ENCODE results near the gene EPHA7.

The EPHA7 gene

DNA sequence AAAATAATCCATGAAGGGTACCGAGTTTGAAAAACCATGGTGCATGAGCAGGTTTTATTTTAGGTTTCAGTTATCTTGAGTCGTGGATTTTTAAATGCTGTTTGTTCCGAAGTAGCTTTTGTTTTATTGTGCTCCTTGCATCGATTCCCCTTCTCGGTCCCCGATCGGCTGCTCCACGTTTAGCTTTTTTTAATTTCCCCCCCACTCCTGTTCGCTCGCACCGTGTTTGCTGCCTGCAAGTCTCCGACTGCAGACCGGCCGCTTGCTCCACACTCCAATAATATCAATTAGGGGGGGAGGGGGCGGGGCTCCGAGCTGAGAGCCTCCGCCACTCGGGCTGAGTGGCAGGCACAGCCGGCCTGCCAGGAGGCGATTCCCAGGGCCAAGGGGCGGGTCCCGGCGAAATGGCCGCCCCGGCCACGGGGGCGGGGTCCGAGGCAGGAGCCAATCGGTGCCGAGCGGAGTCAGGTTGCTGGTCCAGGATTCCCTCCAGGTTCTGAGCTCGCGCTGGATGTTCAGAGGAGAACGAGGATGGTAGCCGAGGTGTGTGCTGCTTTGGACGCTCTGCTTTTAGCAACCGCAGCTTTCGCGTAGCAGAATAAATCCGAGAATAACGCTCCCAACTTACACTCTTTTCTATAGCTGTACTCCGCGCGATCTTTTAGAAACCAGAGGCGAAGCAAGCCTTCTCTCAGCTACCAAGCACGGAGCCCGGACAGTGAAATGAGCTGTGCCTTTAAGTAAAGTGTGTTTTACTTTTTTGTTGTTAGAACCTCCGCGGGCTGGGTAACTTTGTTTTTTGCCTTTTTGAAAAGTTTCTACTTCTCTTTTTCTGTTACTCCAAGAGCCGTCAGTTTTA lies at the start of gene EPHA7 (continued):
- no peak for TF ChIP-seq ZNF792 (tag by site-specific recombination; IDR thresholded peaks at IDR 0.05)
- no peak for TF ChIP-seq ZBTB48 (tag by site-specific recombination; IDR thresholded peaks at IDR 0.05)
- no peak for TF ChIP-seq ZFP41 (tag by site-specific recombination; IDR thresholded peaks at IDR 0.05; ENCODE audit: borderline replicate concordance)
- no peak for TF ChIP-seq ZNF266 (tag by site-specific recombination; IDR thresholded peaks at IDR 0.05; ENCODE audit: low read depth)
- TF ChIP-seq ATF2 (tag by site-specific recombination; IDR thresholded peaks at IDR 0.05; ENCODE audit: low read depth), result no peak
- TF ChIP-seq ZNF548 (tag by site-specific recombination; IDR thresholded peaks at IDR 0.05), result no peak
- TF ChIP-seq REPIN1 (tag by site-specific recombination; IDR thresholded peaks at IDR 0.05; ENCODE audit: low read depth), result no peak; the same call in 1 of the 2 replicates
- TF ChIP-seq ZNF530 (tag by site-specific recombination; IDR thresholded peaks at IDR 0.05; ENCODE audit: low read depth), result no peak
- TF ChIP-seq HOXD13 (CRISPR knock-in tag; IDR thresholded peaks at IDR 0.05; ENCODE audit: borderline replicate concordance), result no peak
- no peak for TF ChIP-seq FEZF1 (tag by site-specific recombination; IDR thresholded peaks at IDR 0.05)
- TF ChIP-seq PRDM1 (tag by site-specific recombination; IDR thresholded peaks at IDR 0.05), result peak; percentile 74; the same call in 1 of the 2 replicates
- TF ChIP-seq, protein P1, sequence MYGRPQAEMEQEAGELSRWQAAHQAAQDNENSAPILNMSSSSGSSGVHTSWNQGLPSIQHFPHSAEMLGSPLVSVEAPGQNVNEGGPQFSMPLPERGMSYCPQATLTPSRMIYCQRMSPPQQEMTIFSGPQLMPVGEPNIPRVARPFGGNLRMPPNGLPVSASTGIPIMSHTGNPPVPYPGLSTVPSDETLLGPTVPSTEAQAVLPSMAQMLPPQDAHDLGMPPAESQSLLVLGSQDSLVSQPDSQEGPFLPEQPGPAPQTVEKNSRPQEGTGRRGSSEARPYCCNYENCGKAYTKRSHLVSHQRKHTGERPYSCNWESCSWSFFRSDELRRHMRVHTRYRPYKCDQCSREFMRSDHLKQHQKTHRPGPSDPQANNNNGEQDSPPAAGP (tag by site-specific recombination; IDR thresholded peaks at IDR 0.05), result peak; percentile 13; the same call in 1 of the 2 replicates
- TF ChIP-seq ZNF660 (tag by site-specific recombination; IDR thresholded peaks at IDR 0.05), result peak; percentile 53
- no peak for TF ChIP-seq ZNF132 (tag by site-specific recombination; IDR thresholded peaks at IDR 0.05; ENCODE audit: borderline replicate concordance)
- TF ChIP-seq ZNF664 (tag by site-specific recombination; IDR thresholded peaks at IDR 0.05), result no peak; the same call in 1 of the 2 replicates
- TF ChIP-seq, protein P2, sequence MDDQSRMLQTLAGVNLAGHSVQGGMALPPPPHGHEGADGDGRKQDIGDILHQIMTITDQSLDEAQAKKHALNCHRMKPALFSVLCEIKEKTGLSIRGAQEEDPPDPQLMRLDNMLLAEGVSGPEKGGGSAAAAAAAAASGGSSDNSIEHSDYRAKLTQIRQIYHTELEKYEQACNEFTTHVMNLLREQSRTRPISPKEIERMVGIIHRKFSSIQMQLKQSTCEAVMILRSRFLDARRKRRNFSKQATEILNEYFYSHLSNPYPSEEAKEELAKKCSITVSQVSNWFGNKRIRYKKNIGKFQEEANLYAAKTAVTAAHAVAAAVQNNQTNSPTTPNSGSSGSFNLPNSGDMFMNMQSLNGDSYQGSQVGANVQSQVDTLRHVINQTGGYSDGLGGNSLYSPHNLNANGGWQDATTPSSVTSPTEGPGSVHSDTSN (CRISPR knock-in tag; IDR thresholded peaks at IDR 0.05), result peak; percentile 99
- no peak for TF ChIP-seq ZNF544 (tag by site-specific recombination; IDR thresholded peaks at IDR 0.05)
- TF ChIP-seq ZNF48 (tag by site-specific recombination; IDR thresholded peaks at IDR 0.05), result no peak
- TF ChIP-seq KLF10 (tag by site-specific recombination; IDR thresholded peaks at IDR 0.05), result peak; percentile 19
- no peak for TF ChIP-seq ZNF202 (tag by site-specific recombination; IDR thresholded peaks at IDR 0.05; ENCODE audit: borderline replicate concordance)
- 0 out of 2 replicates have a peak, but pooled peaks have one; percentile 22 for TF ChIP-seq ZNF391 (tag by site-specific recombination; IDR thresholded peaks at IDR 0.05; ENCODE audit: borderline replicate concordance, low read depth)
- no peak for TF ChIP-seq HOXA7 (CRISPR knock-in tag; IDR thresholded peaks at IDR 0.05; ENCODE audit: borderline replicate concordance)
- TF ChIP-seq ZNF10 (tag by site-specific recombination; IDR thresholded peaks at IDR 0.05), result 0 out of 2 replicates have a peak, but pooled peaks have one; percentile 6
- TF ChIP-seq, protein P3, sequence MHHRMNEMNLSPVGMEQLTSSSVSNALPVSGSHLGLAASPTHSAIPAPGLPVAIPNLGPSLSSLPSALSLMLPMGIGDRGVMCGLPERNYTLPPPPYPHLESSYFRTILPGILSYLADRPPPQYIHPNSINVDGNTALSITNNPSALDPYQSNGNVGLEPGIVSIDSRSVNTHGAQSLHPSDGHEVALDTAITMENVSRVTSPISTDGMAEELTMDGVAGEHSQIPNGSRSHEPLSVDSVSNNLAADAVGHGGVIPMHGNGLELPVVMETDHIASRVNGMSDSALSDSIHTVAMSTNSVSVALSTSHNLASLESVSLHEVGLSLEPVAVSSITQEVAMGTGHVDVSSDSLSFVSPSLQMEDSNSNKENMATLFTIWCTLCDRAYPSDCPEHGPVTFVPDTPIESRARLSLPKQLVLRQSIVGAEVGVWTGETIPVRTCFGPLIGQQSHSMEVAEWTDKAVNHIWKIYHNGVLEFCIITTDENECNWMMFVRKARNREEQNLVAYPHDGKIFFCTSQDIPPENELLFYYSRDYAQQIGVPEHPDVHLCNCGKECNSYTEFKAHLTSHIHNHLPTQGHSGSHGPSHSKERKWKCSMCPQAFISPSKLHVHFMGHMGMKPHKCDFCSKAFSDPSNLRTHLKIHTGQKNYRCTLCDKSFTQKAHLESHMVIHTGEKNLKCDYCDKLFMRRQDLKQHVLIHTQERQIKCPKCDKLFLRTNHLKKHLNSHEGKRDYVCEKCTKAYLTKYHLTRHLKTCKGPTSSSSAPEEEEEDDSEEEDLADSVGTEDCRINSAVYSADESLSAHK (tag by site-specific recombination; IDR thresholded peaks at IDR 0.05), result no peak
- TF ChIP-seq ZNF221 (tag by site-specific recombination; IDR thresholded peaks at IDR 0.05; ENCODE audit: borderline replicate concordance), result no peak
- peak; percentile 70 for TF ChIP-seq KLF9 (tag by site-specific recombination; IDR thresholded peaks at IDR 0.05; ENCODE audit: low read depth)
- peak; percentile 96 for TF ChIP-seq SP3 (tag by site-specific recombination; IDR thresholded peaks at IDR 0.05)
- TF ChIP-seq ZFP69B (tag by site-specific recombination; IDR thresholded peaks at IDR 0.05), result no peak
- 0 out of 2 replicates have a peak, but pooled peaks have one; percentile 7 for TF ChIP-seq PRDM6 (tag by site-specific recombination; IDR thresholded peaks at IDR 0.05)
- peak; percentile 98 for TF ChIP-seq SP2 (tag by site-specific recombination; IDR thresholded peaks at IDR 0.05)
- no peak for TF ChIP-seq ZSCAN23 (tag by site-specific recombination; IDR thresholded peaks at IDR 0.05)
- 0 out of 2 replicates have a peak, but pooled peaks have one; percentile 53 for TF ChIP-seq KLF8 (tag by site-specific recombination; IDR thresholded peaks at IDR 0.05)
- TF ChIP-seq TCF7L2 (IDR thresholded peaks at IDR 0.05; ENCODE audit: borderline replicate concordance, low read depth, low read length), result no peak
